HEK293 (cell line): ENCODE results near the gene DTWD2.

Experiments used
- CTCF ChIA-PET: fragments of 350-600 bp; formaldehyde crosslinking; extraction: SDS; loops from one replicate; lab custom pipeline; 2021; ENCODE audit warnings: antibody characterized with exemption; lab: Yijun Ruan, JAX
- POLR2A ChIA-PET: fragments of 300-600 bp; formaldehyde crosslinking; extraction: SDS; loops from one replicate; lab custom pipeline; 2020; ENCODE audit warnings: antibody characterized with exemption, inconsistent platforms; lab: Yijun Ruan, JAX
- H3K27ac ChIP-seq: fragments of 200-500 bp; sonication (Bioruptor generic); 2 replicates; pipeline ENCODE4 v1.5.1; 2014; ENCODE audit warnings: low read depth, low read length, control low read depth, inconsistent platforms; ENCODE audit errors: extremely low read depth
- H3K36me3 ChIP-seq, 2 experiments: fragments of 200-500 bp in 1 of 2; sonication (Bioruptor generic) in 1 of 2; 1 replicate in 1 of 2; 2 replicates in 1 of 2; pipeline ENCODE4 v1.5.1; 2014 to 2017; ENCODE audit warnings: inconsistent platforms in 2 of 2, low read length in 2 of 2; ENCODE audit not compliant: control insufficient read depth in 2 of 2, insufficient read depth in 1 of 2
- H3K4me1 ChIP-seq: fragments of 200-500 bp; sonication (Bioruptor generic); 2 replicates; pipeline ENCODE4 v1.5.1; 2014; ENCODE audit warnings: mild to moderate bottlenecking, low read length, inconsistent platforms; ENCODE audit not compliant: control insufficient read depth, insufficient read depth
- H3K4me3 ChIP-seq: 2 replicates; pipeline ENCODE4 v1.5.1; 2011; ENCODE audit warnings: low read depth, mild to moderate bottlenecking, control low read depth, low read length, moderate library complexity
- H3K9me3 ChIP-seq: fragments of 200-500 bp; sonication (Bioruptor generic); 2 replicates; pipeline ENCODE4 v1.5.1; 2014; ENCODE audit warnings: low read depth, low read length, inconsistent platforms; ENCODE audit not compliant: control insufficient read depth, insufficient read depth
- OVOL3 ChIP-seq: fragments of 450-650 bp; formaldehyde crosslinking; IDR thresholded peaks from 2 replicates; pipeline ENCODE4 v1.5.1; 2016; ENCODE audit warnings: missing biosample characterization, missing genetic modification characterization
- TCF7L2 ChIP-seq: IDR thresholded peaks from 2 replicates; pipeline ENCODE4 v1.6.1; 2011; ENCODE audit warnings: low read depth, mild to moderate bottlenecking, inconsistent platforms, low read length, moderate library complexity, borderline replicate concordance
- ZBTB48 ChIP-seq: fragments of 450-650 bp; formaldehyde crosslinking; IDR thresholded peaks from 2 replicates; pipeline ENCODE4 v1.5.1; 2016; ENCODE audit warnings: missing biosample characterization, missing genetic modification characterization
- ZBTB7A ChIP-seq: fragments of 450-650 bp; formaldehyde crosslinking; IDR thresholded peaks from 2 replicates; pipeline ENCODE4 v1.5.1; 2016; ENCODE audit warnings: low read depth, missing biosample characterization, missing genetic modification characterization
- ZNF140 ChIP-seq: fragments of 450-650 bp; formaldehyde crosslinking; IDR thresholded peaks from 2 replicates; pipeline ENCODE4 v1.5.1; 2016; ENCODE audit warnings: missing biosample characterization, missing genetic modification characterization
- ZNF157 ChIP-seq: fragments of 450-650 bp; formaldehyde crosslinking; IDR thresholded peaks from 2 replicates; pipeline ENCODE4 v1.5.1; 2016; ENCODE audit warnings: missing biosample characterization, missing genetic modification characterization
- ZNF2 ChIP-seq: fragments of 450-650 bp; formaldehyde crosslinking; IDR thresholded peaks from 2 replicates; pipeline ENCODE4 v1.5.1; 2016; ENCODE audit warnings: missing biosample characterization, missing genetic modification characterization
- ZNF23 ChIP-seq: fragments of 450-650 bp; formaldehyde crosslinking; IDR thresholded peaks from 2 replicates; pipeline ENCODE4 v1.5.1; 2016; ENCODE audit warnings: missing biosample characterization, missing genetic modification characterization, borderline replicate concordance
- ZNF239 ChIP-seq: fragments of 450-650 bp; formaldehyde crosslinking; IDR thresholded peaks from 2 replicates; pipeline ENCODE4 v1.5.1; 2016; ENCODE audit warnings: missing biosample characterization, missing genetic modification characterization
- ZNF529 ChIP-seq: fragments of 450-650 bp; formaldehyde crosslinking; IDR thresholded peaks from 2 replicates; pipeline ENCODE4 v1.5.1; 2017; ENCODE audit warnings: missing genetic modification characterization, missing biosample characterization; ENCODE audit not compliant: insufficient replicate concordance
- ZNF558 ChIP-seq: fragments of 450-650 bp; formaldehyde crosslinking; IDR thresholded peaks from 2 replicates; pipeline ENCODE4 v1.5.1; 2016; ENCODE audit warnings: missing biosample characterization, missing genetic modification characterization
- ZNF626 ChIP-seq: fragments of 450-650 bp; sonication (Bioruptor Pico); formaldehyde crosslinking; IDR thresholded peaks from 2 replicates; pipeline ENCODE4 v1.5.1; 2018; ENCODE audit warnings: missing biosample characterization, missing genetic modification characterization, inconsistent platforms
- TF ChIP-seq, protein P1 (sequence below): fragments of 450-650 bp; formaldehyde crosslinking; IDR thresholded peaks from 2 replicates; pipeline ENCODE4 v1.5.1; 2016; ENCODE audit warnings: missing biosample characterization, missing genetic modification characterization
- TF ChIP-seq, protein P2 (sequence below): fragments of 450-650 bp; formaldehyde crosslinking; IDR thresholded peaks from 2 replicates; pipeline ENCODE4 v1.5.1; 2016; ENCODE audit warnings: missing biosample characterization, missing genetic modification characterization, borderline replicate concordance
- TF ChIP-seq, protein P3 (sequence below): fragments of 450-650 bp; formaldehyde crosslinking; IDR thresholded peaks from 2 replicates; pipeline ENCODE4 v1.5.1; 2017; ENCODE audit warnings: missing biosample characterization, missing genetic modification characterization
- TF ChIP-seq, protein P4 (sequence below): fragments of 450-650 bp; formaldehyde crosslinking; IDR thresholded peaks from 2 replicates; pipeline ENCODE4 v1.5.1; 2016; ENCODE audit warnings: missing biosample characterization, missing genetic modification characterization, borderline replicate concordance

DTWD2 gene

DNA sequence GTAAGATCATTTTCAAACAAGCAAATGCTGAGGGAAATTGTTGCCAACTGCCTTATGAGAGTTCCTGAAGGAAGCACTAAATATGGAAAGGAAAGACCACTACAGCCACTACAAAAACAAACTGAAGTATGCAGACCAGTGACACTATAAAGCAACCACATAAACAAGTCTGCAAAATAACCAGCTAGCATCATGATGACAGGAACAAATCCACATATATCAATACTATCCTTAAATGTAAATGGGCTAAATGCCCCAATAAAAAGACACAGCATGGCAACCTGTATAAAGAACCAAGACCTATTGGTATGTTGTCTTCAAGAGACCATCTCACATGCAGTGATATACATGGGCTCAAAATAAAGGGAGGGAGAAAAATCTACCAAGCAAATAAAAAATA is 113.2 kb downstream of the DTWD2 start:
- Histone ChIP-seq H3K4me3 (no peak overlapping the region), H3K4me1 (no peaks in the 10 kb centered on the region), H3K9me3 (no peaks in the 10 kb centered on the region), H3K36me3 (no peaks in the 10 kb centered on the region), H3K27ac (no peak overlapping the region)
- ChIA-PET CTCF (no interaction called here), POLR2A (no interaction called here)
- no peak for TF ChIP-seq TCF7L2
- peak; percentile 41 for TF ChIP-seq ZNF529
- TF ChIP-seq ZNF558 (tag by site-specific recombination) = peak; percentile 92

DNA sequence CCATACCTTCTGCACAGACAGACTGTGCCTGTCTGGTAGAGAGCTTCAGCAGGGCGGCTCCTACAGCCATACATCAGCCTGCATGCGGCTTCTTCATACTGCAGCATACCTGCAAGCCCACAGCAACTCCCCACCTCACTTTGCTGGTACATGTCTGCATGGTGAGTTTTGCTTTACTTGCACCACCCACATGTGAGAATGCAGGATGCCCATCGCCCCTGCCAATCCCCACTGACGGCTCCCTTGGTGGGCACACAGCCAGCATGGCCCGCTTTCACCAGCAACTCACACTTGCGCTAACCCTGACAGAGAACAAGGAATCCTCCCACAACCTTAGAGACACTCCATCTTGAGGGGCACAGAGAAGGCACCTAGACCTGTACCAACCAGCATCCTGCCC is 114.9 kb downstream of the DTWD2 start:
- TF ChIP-seq ZNF626 (tag by site-specific recombination) = no peak
- no peak for TF ChIP-seq ZBTB7A (tag by site-specific recombination)
- TF ChIP-seq ZNF23 = no peak
- TF ChIP-seq, protein P1, sequence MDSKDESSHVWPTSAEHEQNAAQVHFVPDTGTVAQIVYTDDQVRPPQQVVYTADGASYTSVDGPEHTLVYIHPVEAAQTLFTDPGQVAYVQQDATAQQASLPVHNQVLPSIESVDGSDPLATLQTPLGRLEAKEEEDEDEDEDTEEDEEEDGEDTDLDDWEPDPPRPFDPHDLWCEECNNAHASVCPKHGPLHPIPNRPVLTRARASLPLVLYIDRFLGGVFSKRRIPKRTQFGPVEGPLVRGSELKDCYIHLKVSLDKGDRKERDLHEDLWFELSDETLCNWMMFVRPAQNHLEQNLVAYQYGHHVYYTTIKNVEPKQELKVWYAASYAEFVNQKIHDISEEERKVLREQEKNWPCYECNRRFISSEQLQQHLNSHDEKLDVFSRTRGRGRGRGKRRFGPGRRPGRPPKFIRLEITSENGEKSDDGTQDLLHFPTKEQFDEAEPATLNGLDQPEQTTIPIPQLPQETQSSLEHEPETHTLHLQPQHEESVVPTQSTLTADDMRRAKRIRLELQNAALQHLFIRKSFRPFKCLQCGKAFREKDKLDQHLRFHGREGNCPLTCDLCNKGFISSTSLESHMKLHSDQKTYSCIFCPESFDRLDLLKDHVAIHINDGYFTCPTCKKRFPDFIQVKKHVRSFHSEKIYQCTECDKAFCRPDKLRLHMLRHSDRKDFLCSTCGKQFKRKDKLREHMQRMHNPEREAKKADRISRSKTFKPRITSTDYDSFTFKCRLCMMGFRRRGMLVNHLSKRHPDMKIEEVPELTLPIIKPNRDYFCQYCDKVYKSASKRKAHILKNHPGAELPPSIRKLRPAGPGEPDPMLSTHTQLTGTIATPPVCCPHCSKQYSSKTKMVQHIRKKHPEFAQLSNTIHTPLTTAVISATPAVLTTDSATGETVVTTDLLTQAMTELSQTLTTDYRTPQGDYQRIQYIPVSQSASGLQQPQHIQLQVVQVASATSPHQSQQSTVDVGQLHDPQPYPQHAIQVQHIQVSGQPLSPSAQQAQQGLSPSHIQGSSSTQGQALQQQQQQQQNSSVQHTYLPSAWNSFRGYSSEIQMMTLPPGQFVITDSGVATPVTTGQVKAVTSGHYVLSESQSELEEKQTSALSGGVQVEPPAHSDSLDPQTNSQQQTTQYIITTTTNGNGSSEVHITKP (tag by site-specific recombination) = no peak
- TF ChIP-seq ZBTB48 (tag by site-specific recombination) = no peak
- TF ChIP-seq, protein P2, sequence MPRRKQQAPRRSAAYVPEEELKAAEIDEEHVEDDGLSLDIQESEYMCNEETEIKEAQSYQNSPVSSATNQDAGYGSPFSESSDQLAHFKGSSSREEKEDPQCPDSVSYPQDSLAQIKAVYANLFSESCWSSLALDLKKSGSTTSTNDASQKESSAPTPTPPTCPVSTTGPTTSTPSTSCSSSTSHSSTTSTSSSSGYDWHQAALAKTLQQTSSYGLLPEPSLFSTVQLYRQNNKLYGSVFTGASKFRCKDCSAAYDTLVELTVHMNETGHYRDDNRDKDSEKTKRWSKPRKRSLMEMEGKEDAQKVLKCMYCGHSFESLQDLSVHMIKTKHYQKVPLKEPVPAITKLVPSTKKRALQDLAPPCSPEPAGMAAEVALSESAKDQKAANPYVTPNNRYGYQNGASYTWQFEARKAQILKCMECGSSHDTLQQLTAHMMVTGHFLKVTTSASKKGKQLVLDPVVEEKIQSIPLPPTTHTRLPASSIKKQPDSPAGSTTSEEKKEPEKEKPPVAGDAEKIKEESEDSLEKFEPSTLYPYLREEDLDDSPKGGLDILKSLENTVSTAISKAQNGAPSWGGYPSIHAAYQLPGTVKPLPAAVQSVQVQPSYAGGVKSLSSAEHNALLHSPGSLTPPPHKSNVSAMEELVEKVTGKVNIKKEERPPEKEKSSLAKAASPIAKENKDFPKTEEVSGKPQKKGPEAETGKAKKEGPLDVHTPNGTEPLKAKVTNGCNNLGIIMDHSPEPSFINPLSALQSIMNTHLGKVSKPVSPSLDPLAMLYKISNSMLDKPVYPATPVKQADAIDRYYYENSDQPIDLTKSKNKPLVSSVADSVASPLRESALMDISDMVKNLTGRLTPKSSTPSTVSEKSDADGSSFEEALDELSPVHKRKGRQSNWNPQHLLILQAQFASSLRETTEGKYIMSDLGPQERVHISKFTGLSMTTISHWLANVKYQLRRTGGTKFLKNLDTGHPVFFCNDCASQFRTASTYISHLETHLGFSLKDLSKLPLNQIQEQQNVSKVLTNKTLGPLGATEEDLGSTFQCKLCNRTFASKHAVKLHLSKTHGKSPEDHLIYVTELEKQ (tag by site-specific recombination) = no peak
- TF ChIP-seq ZNF157 = no peak
- no peak for TF ChIP-seq ZNF140
- TF ChIP-seq OVOL3 (tag by site-specific recombination) = no peak
- TF ChIP-seq, protein P3, sequence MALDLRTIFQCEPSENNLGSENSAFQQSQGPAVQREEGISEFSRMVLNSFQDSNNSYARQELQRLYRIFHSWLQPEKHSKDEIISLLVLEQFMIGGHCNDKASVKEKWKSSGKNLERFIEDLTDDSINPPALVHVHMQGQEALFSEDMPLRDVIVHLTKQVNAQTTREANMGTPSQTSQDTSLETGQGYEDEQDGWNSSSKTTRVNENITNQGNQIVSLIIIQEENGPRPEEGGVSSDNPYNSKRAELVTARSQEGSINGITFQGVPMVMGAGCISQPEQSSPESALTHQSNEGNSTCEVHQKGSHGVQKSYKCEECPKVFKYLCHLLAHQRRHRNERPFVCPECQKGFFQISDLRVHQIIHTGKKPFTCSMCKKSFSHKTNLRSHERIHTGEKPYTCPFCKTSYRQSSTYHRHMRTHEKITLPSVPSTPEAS (tag by site-specific recombination) = no peak
- TF ChIP-seq ZNF239 (tag by site-specific recombination) = no peak
- TF ChIP-seq, protein P4, sequence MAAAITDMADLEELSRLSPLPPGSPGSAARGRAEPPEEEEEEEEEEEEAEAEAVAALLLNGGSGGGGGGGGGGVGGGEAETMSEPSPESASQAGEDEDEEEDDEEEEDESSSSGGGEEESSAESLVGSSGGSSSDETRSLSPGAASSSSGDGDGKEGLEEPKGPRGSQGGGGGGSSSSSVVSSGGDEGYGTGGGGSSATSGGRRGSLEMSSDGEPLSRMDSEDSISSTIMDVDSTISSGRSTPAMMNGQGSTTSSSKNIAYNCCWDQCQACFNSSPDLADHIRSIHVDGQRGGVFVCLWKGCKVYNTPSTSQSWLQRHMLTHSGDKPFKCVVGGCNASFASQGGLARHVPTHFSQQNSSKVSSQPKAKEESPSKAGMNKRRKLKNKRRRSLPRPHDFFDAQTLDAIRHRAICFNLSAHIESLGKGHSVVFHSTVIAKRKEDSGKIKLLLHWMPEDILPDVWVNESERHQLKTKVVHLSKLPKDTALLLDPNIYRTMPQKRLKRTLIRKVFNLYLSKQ (tag by site-specific recombination) = no peak
- TF ChIP-seq ZNF2 = no peak
- Histone ChIP-seq H3K27ac (no peak overlapping the region), H3K4me1 (no peaks in the 10 kb centered on the region), H3K4me3 (no peak overlapping the region), H3K9me3 (no peaks in the 10 kb centered on the region), H3K36me3 (no peaks in the 10 kb centered on the region)
- CTCF ChIA-PET = no interaction called here
- POLR2A ChIA-PET = no interaction called here
